ENCODE measurements around the gene ATP10B. TPM values are rescaled to one million over a fixed set of nuclear protein-coding genes. Genes with fewer than 3 reads are reported as not detected.
"Not testable (repeated sequence)": the region's sequence is repeated elsewhere in the genome, so short reads cannot be mapped to it uniquely, and the experiment has no call there.

The ATP10B gene
- total RNA-seq, 1 donor from 2014 or later = not detected

DNA sequence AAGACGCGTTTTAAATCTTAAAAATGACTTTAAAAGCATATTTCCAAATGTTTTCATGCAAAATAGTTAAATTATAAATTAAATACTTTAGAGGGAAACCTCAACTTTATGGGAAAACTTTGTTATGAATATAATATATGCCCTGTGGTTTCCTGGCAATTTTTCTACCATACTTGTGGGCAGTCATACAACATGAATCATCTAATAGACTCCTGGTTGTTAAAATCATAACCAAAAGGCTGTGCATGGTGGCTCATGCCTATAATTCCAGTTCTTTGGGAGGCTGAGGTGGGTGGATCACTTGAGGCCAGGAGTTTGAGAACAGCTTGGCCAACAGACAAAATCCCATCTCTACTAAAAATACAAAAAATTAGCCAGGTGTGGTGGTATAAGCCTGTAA, 18.2 kb downstream of the ATP10B start:
- DNase-seq = no peak
- ATAC-seq (ENCODE audit: poor library complexity) = no peak
- intact Hi-C loops (cut with DNase I) = no loop called here

DNA sequence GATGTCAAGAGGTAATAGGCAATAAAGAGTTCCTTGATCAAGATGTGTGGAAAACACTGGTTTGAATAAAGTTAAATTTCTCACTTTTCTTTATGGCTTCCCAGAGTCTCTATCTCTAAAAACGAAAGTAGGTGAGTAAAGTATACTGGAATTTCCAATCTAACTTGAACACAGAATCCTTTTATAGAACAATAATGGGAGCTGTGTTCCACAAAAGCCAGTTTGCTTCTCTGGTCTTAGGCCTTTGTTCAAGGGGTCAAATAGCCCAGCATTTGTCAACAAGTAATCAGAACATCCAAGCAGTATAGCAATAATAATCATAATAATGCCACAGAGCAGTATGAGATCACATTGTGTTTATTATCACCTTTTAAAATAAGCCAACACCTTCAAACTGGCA, 20.2 kb downstream of the ATP10B start:
- no peak for DNase-seq
- no peak for ATAC-seq (ENCODE audit: poor library complexity)
- intact Hi-C loops (cut with DNase I) = no loop called here

GRCh38 chr5:160824301-160825001, 27.6 kb downstream of the ATP10B start:
- no peak for DNase-seq
- intact Hi-C loops (cut with DNase I) = no loop called here
- ATAC-seq (ENCODE audit: poor library complexity) = no peak

DNA sequence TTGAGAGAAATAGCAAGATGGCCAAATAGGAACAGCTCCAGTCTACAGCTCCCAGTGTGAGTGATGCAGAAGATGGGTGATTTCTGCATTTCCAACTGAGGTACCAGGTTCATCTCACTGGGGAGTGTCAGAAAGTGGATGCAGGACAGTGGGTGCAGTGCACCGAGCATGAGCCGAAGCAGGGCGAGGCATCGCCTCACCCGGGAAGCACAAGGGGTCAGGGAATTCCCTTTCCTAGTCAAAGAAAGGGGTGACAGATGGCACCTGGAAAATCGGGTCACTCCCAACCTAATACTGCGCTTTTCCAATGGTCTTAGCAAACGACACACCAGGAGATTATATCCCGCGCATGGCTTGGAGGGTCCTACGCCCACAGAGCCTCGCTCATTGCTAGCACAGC, 39.0 kb downstream of the ATP10B start:
- intact Hi-C loops (cut with DNase I); ATAC-seq (ENCODE audit: poor library complexity); DNase-seq: not testable (repeated sequence)

DNA sequence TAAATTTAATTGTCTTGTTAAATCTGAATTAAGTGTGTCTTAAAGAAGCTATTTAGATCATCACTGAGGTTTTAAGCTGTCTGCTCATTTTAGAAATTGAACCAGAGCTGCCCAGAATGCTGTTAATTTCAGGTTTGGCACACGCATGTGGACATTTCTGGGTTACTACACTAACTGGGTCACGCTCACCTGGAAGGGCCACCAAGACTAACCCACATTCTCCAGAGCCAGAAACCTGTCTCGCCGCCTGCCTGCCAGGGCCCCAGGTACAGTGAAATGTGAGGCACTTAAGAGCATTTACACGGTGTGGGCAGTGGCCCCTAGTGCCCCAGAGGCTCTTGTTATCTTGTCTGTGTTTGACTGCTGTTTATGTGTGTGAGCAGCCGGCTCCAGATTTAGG, 46.6 kb downstream of the ATP10B start:
- ATAC-seq (ENCODE audit: poor library complexity) = no peak
- intact Hi-C loops (cut with DNase I) = no loop called here
- DNase-seq = no peak

DNA sequence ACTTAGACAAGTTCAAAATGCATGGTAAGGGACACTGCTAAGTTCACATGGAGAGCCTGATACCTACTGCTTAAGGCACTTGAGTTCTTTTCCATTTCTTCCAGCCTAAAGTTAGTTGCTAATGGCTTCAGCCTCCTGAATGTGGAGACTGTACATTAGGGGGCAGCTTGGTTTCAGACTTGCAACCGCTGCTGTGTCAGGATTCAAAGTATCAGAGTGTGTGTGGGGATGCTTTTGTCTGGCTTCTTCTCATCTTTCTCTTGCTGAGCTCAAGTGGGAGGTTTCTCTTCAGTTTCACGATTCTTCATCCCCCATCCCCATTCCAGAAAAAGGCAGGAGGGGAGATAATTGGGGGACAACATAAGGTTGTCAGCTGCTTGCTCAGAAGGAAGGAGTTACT, 49.4 kb downstream of the ATP10B start:
- intact Hi-C loops (cut with DNase I) = no loop called here
- no peak for DNase-seq
- ATAC-seq (ENCODE audit: poor library complexity) = no peak

GRCh38 chr5:160800375-160801275, 51.4 kb downstream of the ATP10B start:
- intact Hi-C loops (cut with DNase I) = no loop called here
- DNase-seq (no peak), ATAC-seq (ENCODE audit: poor library complexity) (no peak)

GRCh38 chr5:160799184-160799583, 52.8 kb downstream of the ATP10B start:
- intact Hi-C loops (cut with DNase I) = no loop called here
- ATAC-seq (ENCODE audit: poor library complexity) (peak; percentile 48), DNase-seq (no peak)

- intact Hi-C loops (cut with DNase I) = no loop called here
- DNase-seq = no peak
- ATAC-seq (ENCODE audit: poor library complexity) = no peak
Observed at GRCh38 chr5:160797020-160797419, 55.0 kb downstream of the ATP10B start.

GRCh38 chr5:160793530-160793899, 58.5 kb downstream of the ATP10B start:
- ATAC-seq (ENCODE audit: poor library complexity) (no peak), DNase-seq (no peak)
- intact Hi-C loops (cut with DNase I) = no loop called here

- DNase-seq = no peak
- no peak for ATAC-seq (ENCODE audit: poor library complexity)
- intact Hi-C loops (cut with DNase I) = no loop called here
Observed at GRCh38 chr5:160792732-160793529, 59.1 kb downstream of the ATP10B start.

DNA sequence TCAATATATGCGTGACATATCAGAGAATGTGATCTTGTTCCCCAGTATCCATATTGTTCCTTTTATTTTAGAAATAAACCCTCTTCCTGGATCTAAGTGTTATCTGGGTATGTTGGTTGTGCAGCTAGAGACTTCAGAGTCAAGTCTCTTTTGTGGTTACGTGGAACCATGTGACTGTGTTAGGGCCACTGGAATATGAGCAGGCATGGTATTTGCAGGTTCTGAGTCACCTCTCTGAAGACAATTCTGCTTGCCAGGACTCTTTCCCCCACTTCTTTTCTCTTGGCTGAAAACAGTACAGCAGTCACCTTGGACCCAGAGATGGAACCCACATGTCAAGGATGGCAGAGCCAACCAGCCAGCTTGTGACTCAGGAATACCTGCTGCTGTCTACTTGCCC, 59.7 kb downstream of the ATP10B start:
- DNase-seq = no peak
- ATAC-seq (ENCODE audit: poor library complexity) = no peak
- intact Hi-C loops (cut with DNase I) = no loop called here

DNA sequence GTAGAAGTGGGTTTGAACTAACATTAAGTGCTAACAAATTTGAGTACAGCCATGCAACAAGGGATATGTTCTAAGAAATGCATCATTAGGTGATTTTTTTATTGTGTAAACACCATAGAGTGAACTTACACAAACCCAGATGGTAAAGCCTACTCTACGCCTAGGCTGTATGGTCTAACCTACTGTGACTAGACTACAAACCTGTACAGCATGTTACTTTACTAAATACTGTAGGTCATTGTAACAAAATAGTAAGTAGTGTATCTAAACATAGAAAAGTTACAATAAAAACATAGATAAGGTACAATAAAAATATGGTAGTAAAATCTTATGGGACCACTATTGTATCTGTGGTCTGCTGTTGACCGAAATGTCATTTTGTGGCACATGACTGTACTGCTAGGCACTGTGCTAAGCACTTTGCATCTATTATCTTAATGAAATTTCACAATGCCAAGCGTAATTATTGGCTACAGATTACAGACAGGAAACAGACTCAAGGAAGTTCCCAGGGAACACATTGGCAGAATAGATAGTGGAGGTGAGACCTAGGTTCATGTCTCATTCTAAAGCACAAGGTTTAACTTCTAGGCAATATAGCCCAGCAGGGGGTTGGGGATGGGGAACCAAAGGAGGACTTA, 62.7 kb downstream of the ATP10B start:
- DNase-seq (no peak), ATAC-seq (ENCODE audit: poor library complexity) (no peak)
- intact Hi-C loops (cut with DNase I) = no loop called here

DNA sequence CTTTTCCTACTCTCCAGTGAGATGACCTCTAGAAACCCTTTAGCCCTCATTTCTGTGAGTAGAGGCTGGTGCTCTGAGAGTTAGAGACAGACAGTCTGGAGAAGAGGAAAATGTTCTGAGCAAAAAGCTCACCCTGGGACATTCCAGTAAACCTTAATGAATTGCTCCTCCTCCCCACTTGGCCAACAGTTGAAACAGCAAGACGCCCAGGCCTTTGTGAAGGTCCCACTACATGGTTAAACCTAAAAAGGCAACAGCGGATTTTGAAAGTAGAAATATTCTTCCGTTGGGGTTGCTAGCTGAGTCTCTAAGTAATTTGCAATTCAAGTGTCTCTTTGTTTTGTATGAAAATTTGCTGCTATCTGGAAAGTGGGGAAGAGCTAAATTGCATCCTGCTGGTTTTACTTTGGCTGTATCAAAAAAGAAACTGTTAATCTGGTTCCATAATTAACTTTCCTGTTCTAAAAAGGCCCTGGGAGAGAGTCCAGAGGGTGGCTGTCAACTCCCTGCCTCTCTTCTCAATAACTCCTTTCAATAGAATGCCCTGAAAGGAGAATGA, 63.8 kb downstream of the ATP10B start:
- DNase-seq (no peak), ATAC-seq (ENCODE audit: poor library complexity) (no peak)
- intact Hi-C loops (cut with DNase I) = no loop called here

DNA sequence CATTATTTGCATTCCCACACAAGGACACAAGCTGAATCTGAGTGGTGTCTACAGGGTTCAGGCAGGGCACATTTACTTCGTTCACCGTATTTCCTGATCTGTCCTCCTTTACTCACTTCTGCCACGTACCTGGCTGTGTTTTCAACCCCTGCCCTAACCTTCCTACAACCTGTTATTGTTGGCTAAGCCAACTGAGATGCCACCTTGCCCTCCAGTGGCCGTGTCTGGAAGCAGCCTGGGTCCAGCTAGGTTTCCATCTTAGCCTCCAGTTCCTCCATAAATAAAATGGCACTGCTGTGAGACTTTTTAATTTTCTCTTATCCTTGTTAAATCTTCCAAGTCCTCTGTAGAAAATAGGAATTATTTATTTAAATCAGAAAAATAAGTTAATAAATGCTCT, 64.8 kb downstream of the ATP10B start:
- DNase-seq (no peak), ATAC-seq (ENCODE audit: poor library complexity) (no peak)
- intact Hi-C loops (cut with DNase I) = no loop called here

GRCh38 chr5:160774666-160775315, 77.2 kb downstream of the ATP10B start:
- intact Hi-C loops (cut with DNase I) = no loop called here
- ATAC-seq (ENCODE audit: poor library complexity) (no peak), DNase-seq (no peak)

GRCh38 chr5:160773646-160774410, 78.2 kb downstream of the ATP10B start:
- DNase-seq (no peak), ATAC-seq (ENCODE audit: poor library complexity) (no peak)
- intact Hi-C loops (cut with DNase I) = no loop called here

DNA sequence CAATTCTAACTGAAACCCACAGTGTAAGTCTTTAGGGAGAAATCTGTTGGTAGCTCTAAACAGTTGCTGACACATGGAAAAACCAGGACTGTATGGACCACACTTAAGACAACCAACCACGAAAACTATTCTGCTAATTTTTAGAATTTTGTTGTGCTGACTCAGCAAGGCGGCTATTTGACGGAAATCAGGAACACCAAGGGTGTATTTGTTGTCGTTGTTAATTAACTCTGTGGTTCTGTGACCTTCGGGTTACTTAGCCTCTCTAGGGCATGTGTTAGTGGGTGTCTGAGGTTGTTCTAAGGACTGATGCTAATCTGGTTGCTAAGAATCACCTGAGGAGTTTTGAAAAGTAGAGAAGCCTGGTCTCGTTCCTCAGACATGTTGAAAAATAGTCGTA, 79.2 kb downstream of the ATP10B start:
- no peak for DNase-seq
- ATAC-seq (ENCODE audit: poor library complexity) = no peak
- intact Hi-C loops (cut with DNase I) = no loop called here
